ENCODE results near the gene ASPG.

ASPG gene

DNA sequence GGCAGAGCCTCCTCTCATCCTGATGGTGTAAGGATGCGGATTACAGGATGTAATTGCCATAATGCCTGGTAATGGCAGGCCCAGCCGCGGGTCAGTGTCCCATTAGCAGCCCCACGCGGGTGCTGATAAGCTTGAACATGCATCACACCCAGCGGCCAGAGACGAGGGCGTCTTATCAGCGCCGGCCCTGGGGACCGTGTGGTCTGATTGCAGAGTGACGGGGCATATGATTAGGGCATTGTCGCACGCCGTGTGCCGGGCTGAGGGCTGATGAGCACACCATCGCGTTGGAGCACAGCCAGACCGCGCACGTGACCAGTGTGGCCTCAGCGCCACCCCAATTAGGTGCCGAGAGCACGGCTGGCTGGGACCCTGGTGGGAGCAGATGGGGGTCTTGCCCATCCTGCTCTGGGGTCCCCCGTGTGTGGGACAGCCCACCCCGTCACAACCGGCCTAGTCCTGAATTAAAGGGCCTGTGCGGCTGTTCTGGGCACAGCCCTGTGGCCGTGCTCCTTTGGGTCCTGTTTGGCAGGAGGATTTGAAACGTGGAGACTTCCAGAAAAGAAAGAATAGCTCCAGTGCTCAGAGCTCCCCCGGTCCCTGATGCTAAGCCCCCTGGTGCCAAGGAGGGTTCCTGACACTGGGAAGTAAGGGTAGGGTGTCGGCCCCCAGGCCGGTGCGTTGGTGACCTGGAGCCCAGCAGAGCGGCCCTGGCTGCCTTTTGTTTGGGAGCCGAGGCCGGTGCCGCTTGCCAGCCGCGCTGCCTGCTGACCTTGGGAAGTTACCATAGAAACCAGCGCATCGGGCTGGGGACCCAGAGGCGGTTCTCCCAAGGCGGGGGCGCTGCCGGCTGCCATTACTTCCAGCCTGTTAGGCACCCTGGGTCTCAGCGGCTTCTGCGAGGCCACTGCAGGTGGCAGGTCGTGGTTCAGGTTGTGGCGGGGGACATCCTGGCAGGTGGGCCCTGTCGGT, 73.6 kb downstream of the ASPG start:
- no peak for DNase-seq (ENCODE audit: low read depth)
- TF ChIP-seq, protein P1, sequence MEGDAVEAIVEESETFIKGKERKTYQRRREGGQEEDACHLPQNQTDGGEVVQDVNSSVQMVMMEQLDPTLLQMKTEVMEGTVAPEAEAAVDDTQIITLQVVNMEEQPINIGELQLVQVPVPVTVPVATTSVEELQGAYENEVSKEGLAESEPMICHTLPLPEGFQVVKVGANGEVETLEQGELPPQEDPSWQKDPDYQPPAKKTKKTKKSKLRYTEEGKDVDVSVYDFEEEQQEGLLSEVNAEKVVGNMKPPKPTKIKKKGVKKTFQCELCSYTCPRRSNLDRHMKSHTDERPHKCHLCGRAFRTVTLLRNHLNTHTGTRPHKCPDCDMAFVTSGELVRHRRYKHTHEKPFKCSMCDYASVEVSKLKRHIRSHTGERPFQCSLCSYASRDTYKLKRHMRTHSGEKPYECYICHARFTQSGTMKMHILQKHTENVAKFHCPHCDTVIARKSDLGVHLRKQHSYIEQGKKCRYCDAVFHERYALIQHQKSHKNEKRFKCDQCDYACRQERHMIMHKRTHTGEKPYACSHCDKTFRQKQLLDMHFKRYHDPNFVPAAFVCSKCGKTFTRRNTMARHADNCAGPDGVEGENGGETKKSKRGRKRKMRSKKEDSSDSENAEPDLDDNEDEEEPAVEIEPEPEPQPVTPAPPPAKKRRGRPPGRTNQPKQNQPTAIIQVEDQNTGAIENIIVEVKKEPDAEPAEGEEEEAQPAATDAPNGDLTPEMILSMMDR (IDR thresholded peaks at IDR 0.05; ENCODE audit: insufficient read depth, low read depth, low read length, missing control alignments), result no peak
- H3K4me3 ChIP-seq (ENCODE audit: low read depth, low read length), result no peak overlapping the region

DNA sequence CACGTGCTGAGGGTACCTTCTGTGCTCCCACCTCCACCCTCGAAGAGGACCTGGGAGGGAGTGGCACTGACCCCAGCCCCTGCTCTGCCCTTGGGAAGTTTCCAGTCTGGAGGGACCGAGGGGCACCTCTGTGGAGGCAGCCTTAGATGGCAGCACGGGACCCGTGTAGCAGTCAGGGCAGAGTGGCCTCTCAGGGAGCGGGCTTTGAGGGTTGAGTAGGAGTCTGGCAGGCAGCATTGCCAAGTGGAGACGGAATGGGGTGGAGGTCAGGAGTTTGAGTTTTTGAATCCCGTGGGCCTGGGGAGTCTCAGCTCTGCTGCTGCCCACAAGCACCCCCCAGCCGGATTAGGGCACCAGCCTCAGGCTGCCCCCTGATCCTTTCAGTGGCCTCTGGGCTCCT, 74.5 kb downstream of the ASPG start:
- no peak overlapping the region for H3K4me3 ChIP-seq (ENCODE audit: low read depth, low read length)
- no peak for DNase-seq (ENCODE audit: low read depth)
- TF ChIP-seq, protein P1 (IDR thresholded peaks at IDR 0.05; ENCODE audit: insufficient read depth, low read depth, low read length, missing control alignments), result no peak

DNA sequence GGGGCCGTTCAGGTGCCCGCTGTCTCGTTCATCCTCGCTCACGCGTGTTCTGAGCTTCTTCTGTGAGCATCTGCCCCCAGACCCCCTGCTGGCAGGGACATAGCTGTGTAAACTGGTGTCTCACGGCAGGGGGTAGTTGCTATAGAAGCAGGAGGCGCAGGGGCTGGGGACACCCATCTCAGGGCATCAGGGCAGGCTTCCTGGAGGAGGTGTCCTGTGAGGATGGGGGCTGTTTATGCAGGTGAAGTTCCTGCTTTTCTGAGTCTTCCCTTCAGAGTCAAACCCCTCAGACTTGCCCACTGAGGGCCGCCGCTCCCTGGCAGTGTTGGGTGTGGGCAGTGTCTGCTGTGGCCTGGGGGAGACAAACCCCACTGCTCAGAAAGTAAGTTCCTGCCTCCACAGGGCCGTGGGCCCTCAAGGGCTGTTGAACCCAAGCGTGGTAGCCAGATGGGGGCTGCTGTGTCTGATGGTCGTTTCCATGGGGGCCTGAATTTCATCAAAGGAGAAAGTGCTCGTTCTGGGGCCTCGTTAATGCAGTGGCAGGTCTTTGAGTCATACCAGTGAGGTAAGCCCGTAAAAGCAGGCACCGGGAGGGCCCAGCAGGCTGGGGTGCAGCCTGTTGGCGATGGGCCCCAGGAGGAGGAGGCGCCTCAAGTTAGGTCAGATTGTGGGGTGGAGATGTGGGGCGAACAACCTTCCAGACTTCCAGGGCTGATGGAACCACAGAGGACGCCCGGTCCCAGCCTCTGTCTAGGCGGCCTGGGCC, 76.3 kb downstream of the ASPG start:
- no peak for DNase-seq (ENCODE audit: low read depth)
- no peak overlapping the region for H3K4me3 ChIP-seq (ENCODE audit: low read depth, low read length)
- TF ChIP-seq, protein P1 (IDR thresholded peaks at IDR 0.05; ENCODE audit: insufficient read depth, low read depth, low read length, missing control alignments), result no peak

DNA sequence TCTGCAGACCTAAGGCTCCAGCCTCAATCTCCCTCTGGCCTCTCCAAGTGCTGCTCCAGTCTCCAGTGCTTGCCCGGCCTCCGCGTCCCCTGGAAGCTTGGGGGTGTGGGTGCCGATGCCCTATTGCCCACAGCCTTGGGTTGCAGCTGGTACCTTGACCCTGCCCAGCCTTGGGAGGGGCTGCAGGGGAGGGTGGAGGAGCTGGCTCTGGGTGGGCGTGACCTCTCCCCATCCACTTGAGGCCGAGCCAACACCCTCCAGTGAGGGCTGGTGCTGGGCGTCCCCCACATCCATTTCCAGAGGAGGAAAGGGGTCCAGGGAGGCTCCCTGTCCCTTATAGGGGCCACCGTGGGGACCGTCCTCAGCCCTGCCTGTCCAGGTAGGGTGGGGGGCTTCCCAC, 77.0 kb downstream of the ASPG start:
- H3K4me3 ChIP-seq (ENCODE audit: low read depth, low read length), result no peak overlapping the region
- TF ChIP-seq, protein P1 (IDR thresholded peaks at IDR 0.05; ENCODE audit: insufficient read depth, low read depth, low read length, missing control alignments), result no peak
- DNase-seq (ENCODE audit: low read depth), result no peak

DNA sequence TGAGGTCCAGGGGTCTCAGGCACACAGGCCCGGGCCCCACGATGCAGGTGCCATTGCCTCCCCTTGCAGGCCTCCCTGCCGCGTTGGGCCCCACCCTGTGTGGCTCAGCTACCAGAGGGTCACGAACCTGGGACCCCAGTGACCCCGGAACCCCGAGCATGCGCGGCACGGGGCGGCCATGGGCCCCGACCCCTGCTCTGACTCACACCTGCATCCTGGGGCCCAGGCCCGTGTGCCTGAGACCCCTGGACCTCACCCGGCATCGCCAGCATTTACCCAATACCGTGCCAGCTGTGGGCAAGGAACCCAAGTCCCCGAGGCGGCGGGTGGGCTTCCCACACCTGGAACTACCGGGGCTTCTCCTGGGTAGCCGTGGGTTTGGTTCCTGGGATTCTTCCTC, 78.0 kb downstream of the ASPG start:
- TF ChIP-seq, protein P1 (IDR thresholded peaks at IDR 0.05; ENCODE audit: insufficient read depth, low read depth, low read length, missing control alignments), result no peak
- no peak for DNase-seq (ENCODE audit: low read depth)
- no peak overlapping the region for H3K4me3 ChIP-seq (ENCODE audit: low read depth, low read length)

DNA sequence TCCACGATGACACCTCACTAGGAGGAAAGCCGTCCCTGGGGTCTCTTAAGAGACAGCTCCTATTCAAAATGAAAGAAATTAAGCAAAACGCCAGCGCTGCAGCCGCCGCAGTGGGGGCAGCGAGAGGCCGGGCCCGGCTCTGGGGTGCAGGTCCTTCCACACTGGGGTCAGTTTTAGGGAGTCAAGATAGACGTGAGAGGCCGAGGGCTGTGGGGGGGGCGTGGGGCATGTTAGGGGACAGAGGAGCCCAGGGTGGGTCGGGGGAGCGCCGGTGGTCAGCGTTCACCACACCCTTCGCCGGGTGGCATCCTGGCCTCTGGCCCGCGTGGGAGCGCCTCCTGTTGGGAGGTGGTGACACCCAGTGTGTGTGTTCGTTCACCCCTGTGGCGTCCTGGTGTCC, 78.5 kb downstream of the ASPG start:
- DNase-seq (ENCODE audit: low read depth), result no peak
- TF ChIP-seq, protein P1 (IDR thresholded peaks at IDR 0.05; ENCODE audit: insufficient read depth, low read depth, low read length, missing control alignments), result no peak
- no peak overlapping the region for H3K4me3 ChIP-seq (ENCODE audit: low read depth, low read length)

Measured in GM12865 (cell line).